Body of pancreas (tissue), 4 donors: Measurements from ENCODE around the gene ACVRL1.

Experiments
- POLR2A ChIP-seq, 3 donors: fragments of 450-650 bp; IDR thresholded peaks; one replicate each; pipeline ENCODE4 v1.6.1; 2016; ENCODE audit warnings: antibody characterized with exemption in 3 of 3, mild to moderate bottlenecking in 2 of 3
- TF ChIP-seq, protein P1 (sequence below), 7 experiments: fragments of 450-650 bp in 4 of 7; fragments of 200-600 bp in 3 of 7; sonication (generic) in 3 of 7; IDR thresholded peaks; one replicate each; pipeline ENCODE4 v1.5.1; 2016 to 2019; ENCODE audit warnings: antibody characterized with exemption in 7 of 7

DNA sequence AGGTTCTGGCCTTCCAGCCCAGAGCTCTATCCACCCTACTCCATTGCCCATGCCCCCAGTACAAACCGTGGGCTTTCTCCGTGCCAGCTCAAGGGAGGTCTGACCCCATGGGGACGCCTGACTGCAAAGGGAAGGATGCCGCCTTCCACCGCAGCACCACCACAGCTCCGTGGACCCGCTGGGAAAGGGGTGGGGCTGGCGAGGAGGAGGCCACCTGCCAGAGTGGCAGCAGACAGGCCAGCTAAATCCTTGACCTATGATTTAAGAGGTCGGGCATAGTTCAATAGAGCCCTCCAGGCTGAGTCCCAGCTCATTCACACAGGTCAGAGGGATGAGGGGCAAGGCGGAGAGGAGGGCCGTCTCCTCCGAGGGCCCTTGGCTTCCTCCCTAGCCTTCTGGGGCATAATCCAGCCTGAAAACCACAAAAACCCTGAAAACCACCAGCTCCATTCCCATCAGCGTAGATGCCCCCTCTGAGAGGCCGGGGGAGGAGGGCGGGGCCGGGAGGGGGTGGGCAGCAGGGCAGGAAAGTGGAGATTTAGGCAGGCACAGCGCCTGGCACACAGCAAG lies 43.9 kb upstream of the ACVRL1 start:
- TF ChIP-seq, protein P1, sequence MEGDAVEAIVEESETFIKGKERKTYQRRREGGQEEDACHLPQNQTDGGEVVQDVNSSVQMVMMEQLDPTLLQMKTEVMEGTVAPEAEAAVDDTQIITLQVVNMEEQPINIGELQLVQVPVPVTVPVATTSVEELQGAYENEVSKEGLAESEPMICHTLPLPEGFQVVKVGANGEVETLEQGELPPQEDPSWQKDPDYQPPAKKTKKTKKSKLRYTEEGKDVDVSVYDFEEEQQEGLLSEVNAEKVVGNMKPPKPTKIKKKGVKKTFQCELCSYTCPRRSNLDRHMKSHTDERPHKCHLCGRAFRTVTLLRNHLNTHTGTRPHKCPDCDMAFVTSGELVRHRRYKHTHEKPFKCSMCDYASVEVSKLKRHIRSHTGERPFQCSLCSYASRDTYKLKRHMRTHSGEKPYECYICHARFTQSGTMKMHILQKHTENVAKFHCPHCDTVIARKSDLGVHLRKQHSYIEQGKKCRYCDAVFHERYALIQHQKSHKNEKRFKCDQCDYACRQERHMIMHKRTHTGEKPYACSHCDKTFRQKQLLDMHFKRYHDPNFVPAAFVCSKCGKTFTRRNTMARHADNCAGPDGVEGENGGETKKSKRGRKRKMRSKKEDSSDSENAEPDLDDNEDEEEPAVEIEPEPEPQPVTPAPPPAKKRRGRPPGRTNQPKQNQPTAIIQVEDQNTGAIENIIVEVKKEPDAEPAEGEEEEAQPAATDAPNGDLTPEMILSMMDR (IDR thresholded peaks at IDR 0.05) = no peak
- TF ChIP-seq POLR2A (IDR thresholded peaks at IDR 0.05) = no peak
